ENCODE results near the gene MYH8.

The MYH8 gene

GRCh38 chr17:10420811-10421210 is 939 bp downstream of the MYH8 start:
- no peaks in the 10 kb centered on the region for H3K27me3 ChIP-seq (ENCODE audit: control insufficient read depth, insufficient read depth, low read length)
- H3K9ac ChIP-seq (ENCODE audit: low read length) = no peak overlapping the region
- no peaks in the 10 kb centered on the region for H3K36me3 ChIP-seq (ENCODE audit: control insufficient read depth, insufficient read depth, low read length)
- H3K4me3 ChIP-seq (ENCODE audit: low read length) = no peak overlapping the region
- no peaks in the 10 kb centered on the region for H3K9me3 ChIP-seq (ENCODE audit: control insufficient read depth, low read length)
- no peaks in the 10 kb centered on the region for H3K4me1 ChIP-seq (ENCODE audit: control insufficient read depth, insufficient read depth, low read length)

- H3K4me1 ChIP-seq (ENCODE audit: control insufficient read depth, insufficient read depth, low read length) = no peaks in the 10 kb centered on the region
- no peak overlapping the region for H3K9ac ChIP-seq (ENCODE audit: low read length)
- H3K4me3 ChIP-seq (ENCODE audit: low read length) = no peak overlapping the region
- H3K9me3 ChIP-seq (ENCODE audit: control insufficient read depth, low read length) = no peaks in the 10 kb centered on the region
- H3K36me3 ChIP-seq (ENCODE audit: control insufficient read depth, insufficient read depth, low read length) = no peaks in the 10 kb centered on the region
- no peaks in the 10 kb centered on the region for H3K27me3 ChIP-seq (ENCODE audit: control insufficient read depth, insufficient read depth, low read length)
Observed at GRCh38 chr17:10417431-10417830, 4.3 kb downstream of the MYH8 start.

GRCh38 chr17:10415161-10415560 is 6.6 kb downstream of the MYH8 start:
- Histone ChIP-seq H3K9ac (ENCODE audit: low read length) (no peak overlapping the region), H3K4me1 (ENCODE audit: control insufficient read depth, insufficient read depth, low read length) (no peaks in the 10 kb centered on the region), H3K9me3 (ENCODE audit: control insufficient read depth, low read length) (no peaks in the 10 kb centered on the region), H3K27me3 (ENCODE audit: control insufficient read depth, insufficient read depth, low read length) (no peaks in the 10 kb centered on the region), H3K36me3 (ENCODE audit: control insufficient read depth, insufficient read depth, low read length) (no peaks in the 10 kb centered on the region), H3K4me3 (ENCODE audit: low read length) (no peak overlapping the region)

- Histone ChIP-seq H3K4me3 (ENCODE audit: low read length) (no peak overlapping the region), H3K36me3 (ENCODE audit: control insufficient read depth, insufficient read depth, low read length) (no peaks in the 10 kb centered on the region), H3K9me3 (ENCODE audit: control insufficient read depth, low read length) (no peaks in the 10 kb centered on the region), H3K4me1 (ENCODE audit: control insufficient read depth, insufficient read depth, low read length) (no peaks in the 10 kb centered on the region), H3K9ac (ENCODE audit: low read length) (no peak overlapping the region), H3K27me3 (ENCODE audit: control insufficient read depth, insufficient read depth, low read length) (no peaks in the 10 kb centered on the region)
Observed at GRCh38 chr17:10403589-10403988, 18.2 kb downstream of the MYH8 start.

- Histone ChIP-seq H3K9ac (ENCODE audit: low read length) (no peak overlapping the region), H3K4me1 (ENCODE audit: control insufficient read depth, insufficient read depth, low read length) (no peaks in the 10 kb centered on the region), H3K4me3 (ENCODE audit: low read length) (no peak overlapping the region), H3K27me3 (ENCODE audit: control insufficient read depth, insufficient read depth, low read length) (no peaks in the 10 kb centered on the region), H3K9me3 (ENCODE audit: control insufficient read depth, low read length) (no peaks in the 10 kb centered on the region), H3K36me3 (ENCODE audit: control insufficient read depth, insufficient read depth, low read length) (no peaks in the 10 kb centered on the region)
Observed at GRCh38 chr17:10398352-10398751, 23.4 kb downstream of the MYH8 start.

- H3K4me1 ChIP-seq (ENCODE audit: control insufficient read depth, insufficient read depth, low read length) = no peaks in the 10 kb centered on the region
- no peaks in the 10 kb centered on the region for H3K27me3 ChIP-seq (ENCODE audit: control insufficient read depth, insufficient read depth, low read length)
- no peaks in the 10 kb centered on the region for H3K36me3 ChIP-seq (ENCODE audit: control insufficient read depth, insufficient read depth, low read length)
- no peak overlapping the region for H3K9ac ChIP-seq (ENCODE audit: low read length)
- H3K4me3 ChIP-seq (ENCODE audit: low read length) = no peak overlapping the region
- H3K9me3 ChIP-seq (ENCODE audit: control insufficient read depth, low read length) = no peaks in the 10 kb centered on the region
Observed at GRCh38 chr17:10396524-10397163, 25.1 kb downstream of the MYH8 start.

GRCh38 chr17:10394201-10394887 is 27.4 kb downstream of the MYH8 start:
- H3K4me1 ChIP-seq (ENCODE audit: control insufficient read depth, insufficient read depth, low read length) = no peaks in the 10 kb centered on the region
- H3K9ac ChIP-seq (ENCODE audit: low read length) = no peak overlapping the region
- no peaks in the 10 kb centered on the region for H3K27me3 ChIP-seq (ENCODE audit: control insufficient read depth, insufficient read depth, low read length)
- H3K36me3 ChIP-seq (ENCODE audit: control insufficient read depth, insufficient read depth, low read length) = no peaks in the 10 kb centered on the region
- no peaks in the 10 kb centered on the region for H3K9me3 ChIP-seq (ENCODE audit: control insufficient read depth, low read length)
- H3K4me3 ChIP-seq (ENCODE audit: low read length) = no peak overlapping the region

GRCh38 chr17:10392880-10393279 is 28.9 kb downstream of the MYH8 start:
- Histone ChIP-seq H3K9ac (ENCODE audit: low read length) (no peak overlapping the region), H3K4me1 (ENCODE audit: control insufficient read depth, insufficient read depth, low read length) (no peaks in the 10 kb centered on the region)

GRCh38 chr17:10385871-10386270 is 35.9 kb downstream of the MYH8 start:
- H3K27me3 ChIP-seq (ENCODE audit: control insufficient read depth, insufficient read depth, low read length) = no peaks in the 10 kb centered on the region
- H3K4me3 ChIP-seq (ENCODE audit: low read length) = no peak overlapping the region
- H3K9me3 ChIP-seq (ENCODE audit: control insufficient read depth, low read length) = no peaks in the 10 kb centered on the region
- H3K4me1 ChIP-seq (ENCODE audit: control insufficient read depth, insufficient read depth, low read length) = no peaks in the 10 kb centered on the region
- no peaks in the 10 kb centered on the region for H3K36me3 ChIP-seq (ENCODE audit: control insufficient read depth, insufficient read depth, low read length)
- no peak overlapping the region for H3K9ac ChIP-seq (ENCODE audit: low read length)

More at GRCh38 chr17:10392880-10393279, 28.9 kb downstream of the MYH8 start:
- Histone ChIP-seq H3K4me3 (ENCODE audit: low read length) (no peak overlapping the region), H3K9me3 (ENCODE audit: control insufficient read depth, low read length) (no peaks in the 10 kb centered on the region), H3K27me3 (ENCODE audit: control insufficient read depth, insufficient read depth, low read length) (no peaks in the 10 kb centered on the region), H3K36me3 (ENCODE audit: control insufficient read depth, insufficient read depth, low read length) (no peaks in the 10 kb centered on the region)

GRCh38 chr17:10384175-10384574 is 37.6 kb downstream of the MYH8 start:
- Histone ChIP-seq H3K27me3 (ENCODE audit: control insufficient read depth, insufficient read depth, low read length) (no peaks in the 10 kb centered on the region), H3K9me3 (ENCODE audit: control insufficient read depth, low read length) (no peaks in the 10 kb centered on the region), H3K4me3 (ENCODE audit: low read length) (no peak overlapping the region), H3K36me3 (ENCODE audit: control insufficient read depth, insufficient read depth, low read length) (no peaks in the 10 kb centered on the region), H3K4me1 (ENCODE audit: control insufficient read depth, insufficient read depth, low read length) (no peaks in the 10 kb centered on the region), H3K9ac (ENCODE audit: low read length) (no peak overlapping the region)

GRCh38 chr17:10380631-10381408 is 40.9 kb downstream of the MYH8 start:
- H3K9ac ChIP-seq (ENCODE audit: low read length) = no peak overlapping the region
- no peaks in the 10 kb centered on the region for H3K4me1 ChIP-seq (ENCODE audit: control insufficient read depth, insufficient read depth, low read length)
- no peaks in the 10 kb centered on the region for H3K9me3 ChIP-seq (ENCODE audit: control insufficient read depth, low read length)
- no peaks in the 10 kb centered on the region for H3K27me3 ChIP-seq (ENCODE audit: control insufficient read depth, insufficient read depth, low read length)
- H3K4me3 ChIP-seq (ENCODE audit: low read length) = no peak overlapping the region
- H3K36me3 ChIP-seq (ENCODE audit: control insufficient read depth, insufficient read depth, low read length) = no peaks in the 10 kb centered on the region

- H3K4me1 ChIP-seq (ENCODE audit: control insufficient read depth, insufficient read depth, low read length) = no peaks in the 10 kb centered on the region
- H3K9me3 ChIP-seq (ENCODE audit: control insufficient read depth, low read length) = no peaks in the 10 kb centered on the region
- no peak within 1 kb of the TSS for H3K9ac ChIP-seq (ENCODE audit: low read length)
- H3K36me3 ChIP-seq (ENCODE audit: control insufficient read depth, insufficient read depth, low read length) = no peaks in the 10 kb centered on the region
- H3K27me3 ChIP-seq (ENCODE audit: control insufficient read depth, insufficient read depth, low read length) = no peaks in the 10 kb centered on the region
- H3K4me3 ChIP-seq (ENCODE audit: low read length) = no peak within 1 kb of the TSS
Observed at GRCh38 chr17:10372906-10373305, 48.8 kb downstream of the MYH8 start, which contains the start of gene MYH13. Gene MYH13, minus strand, starts transcription at chr17:10373006. Its CDS starts 8,476 bp downstream, at chr17:10364530.
